T-helper 17 cell (primary cell): ENCODE measurements around the gene CLOCK. TPM values are rescaled to one million over a fixed set of nuclear protein-coding genes. Genes with fewer than 3 reads are reported as not detected.
A peak's percentile ranks its signal among the peaks of the same experiment; 100 is the strongest.

Experiments
- ATAC-seq: fragments of 150-1000 bp; cut with Tn5 transposase; 2 replicates; pipeline ENCODE4 v1.10.0; 2021; ENCODE audit warnings: mild to moderate bottlenecking, moderate library complexity
- DNase-seq, 3 donors: peaks; one replicate each; pipeline versions ENCODE4 v3.0.0 to v3.0.0-alpha.2; 2020 to 2021
- H3K9me3 ChIP-seq: one replicate; pipeline ENCODE4 v1.7.0; 2013; ENCODE audit warnings: low read length, mild to moderate bottlenecking; ENCODE audit not compliant: control insufficient read depth, poor library complexity, severe bottlenecking
- H3K27ac Mint-ChIP-seq: one replicate; pipeline ENCODE4 v1.8.0; 2022; ENCODE audit warnings: mild to moderate bottlenecking, moderate library complexity, mixed read lengths
- H3K27me3 Mint-ChIP-seq: one replicate; pipeline ENCODE4 v1.8.0; 2022; ENCODE audit warnings: mixed read lengths
- H3K36me3 Mint-ChIP-seq: one replicate; pipeline ENCODE4 v1.8.0; 2022; ENCODE audit warnings: low read depth, mixed read lengths
- H3K4me1 Mint-ChIP-seq: one replicate; pipeline ENCODE4 v1.8.0; 2022; ENCODE audit warnings: mild to moderate bottlenecking, mixed read lengths
- H3K4me3 Mint-ChIP-seq: one replicate; pipeline ENCODE4 v1.8.0; 2022; ENCODE audit warnings: mild to moderate bottlenecking, moderate library complexity, mixed read lengths
- total RNA-seq, 4 donors: library from RNA in 2 of 4; stranded (reverse) in 2 of 4; gene quantifications; one replicate each; pipeline ENCODE4 v1.2.3 and lab custom pipeline; 2022 to 2026

Gene CLOCK
- total RNA-seq, 2 donors from 2014 or later, result 11.6 to 15.1 TPM

- peaks cover 6% of the 10 kb centered on the region for H3K9me3 ChIP-seq
- Mint-ChIP-seq H3K27me3 (no peaks in the 10 kb centered on the region), H3K4me1 (peaks cover 5% of the 10 kb centered on the region), H3K36me3 (peaks cover 2% of the 10 kb centered on the region), H3K4me3 (no peak overlapping the region), H3K27ac (no peak overlapping the region)
- ATAC-seq (no peak), DNase-seq (no peak)
These were observed 16.5 kb downstream of the CLOCK start for GRCh38 chr4:55530167-55530566.

- Mint-ChIP-seq H3K36me3 (peaks cover 2% of the 10 kb centered on the region), H3K27ac (no peak overlapping the region), H3K4me1 (peaks cover 5% of the 10 kb centered on the region), H3K27me3 (no peaks in the 10 kb centered on the region), H3K4me3 (no peak overlapping the region)
- ATAC-seq (no peak), DNase-seq (no peak)
- peaks cover 4% of the 10 kb centered on the region for H3K9me3 ChIP-seq
These were observed 18.2 kb downstream of the CLOCK start for GRCh38 chr4:55528491-55528890.

GRCh38 chr4:55524844-55525571, 21.7 kb downstream of the CLOCK start:
- H3K4me1 Mint-ChIP-seq, result peaks cover 16% of the 10 kb centered on the region
- H3K36me3 Mint-ChIP-seq, result peaks cover 3% of the 10 kb centered on the region
- no peaks in the 10 kb centered on the region for H3K9me3 ChIP-seq
- no peak overlapping the region for H3K4me3 Mint-ChIP-seq
- no peak for ATAC-seq
- H3K27me3 Mint-ChIP-seq, result no peaks in the 10 kb centered on the region
- no peak overlapping the region for H3K27ac Mint-ChIP-seq
- DNase-seq, result no peak

- Mint-ChIP-seq H3K4me1 (peaks cover 22% of the 10 kb centered on the region), H3K27ac (no peak overlapping the region), H3K36me3 (peaks cover 8% of the 10 kb centered on the region), H3K4me3 (no peak overlapping the region), H3K27me3 (no peaks in the 10 kb centered on the region)
- no peaks in the 10 kb centered on the region for H3K9me3 ChIP-seq
- ATAC-seq, result no peak
- no peak for DNase-seq
These were observed 28.3 kb downstream of the CLOCK start for GRCh38 chr4:55518442-55518841.

- no peak overlapping the region for H3K27ac Mint-ChIP-seq
- peak overlapping the region; percentile 2 for H3K4me3 Mint-ChIP-seq
- no peaks in the 10 kb centered on the region for H3K9me3 ChIP-seq
- no peaks in the 10 kb centered on the region for H3K27me3 Mint-ChIP-seq
- ATAC-seq, result no peak
- H3K4me1 Mint-ChIP-seq, result peaks cover 21% of the 10 kb centered on the region
- peaks cover 8% of the 10 kb centered on the region for H3K36me3 Mint-ChIP-seq
- DNase-seq, result no peak
These were observed 29.0 kb downstream of the CLOCK start for GRCh38 chr4:55517526-55518229.

- Mint-ChIP-seq H3K27ac (no peak overlapping the region), H3K36me3 (peaks cover 4% of the 10 kb centered on the region), H3K4me1 (peaks cover 28% of the 10 kb centered on the region), H3K4me3 (no peak overlapping the region), H3K27me3 (no peaks in the 10 kb centered on the region)
- no peak for ATAC-seq
- DNase-seq, result no peak
- H3K9me3 ChIP-seq, result no peaks in the 10 kb centered on the region
These were observed 33.7 kb downstream of the CLOCK start for GRCh38 chr4:55512922-55513571.

- Mint-ChIP-seq H3K4me3 (no peak overlapping the region), H3K4me1 (peaks cover 25% of the 10 kb centered on the region), H3K27me3 (no peaks in the 10 kb centered on the region), H3K27ac (no peak overlapping the region), H3K36me3 (peaks cover 2% of the 10 kb centered on the region)
- DNase-seq, result no peak
- ATAC-seq, result no peak
- H3K9me3 ChIP-seq, result no peaks in the 10 kb centered on the region
These were observed 34.6 kb downstream of the CLOCK start for GRCh38 chr4:55512077-55512476.

GRCh38 chr4:55510685-55511084, 36.0 kb downstream of the CLOCK start:
- Mint-ChIP-seq H3K4me3 (no peak overlapping the region), H3K36me3 (peaks cover 5% of the 10 kb centered on the region), H3K4me1 (peaks cover 22% of the 10 kb centered on the region), H3K27ac (no peak overlapping the region), H3K27me3 (no peaks in the 10 kb centered on the region)
- ATAC-seq, result no peak
- H3K9me3 ChIP-seq, result no peaks in the 10 kb centered on the region
- DNase-seq, result no peak

GRCh38 chr4:55509266-55509665, 37.4 kb downstream of the CLOCK start:
- H3K4me3 Mint-ChIP-seq, result no peak overlapping the region
- ATAC-seq, result no peak
- H3K9me3 ChIP-seq, result no peaks in the 10 kb centered on the region
- no peak for DNase-seq
- no peaks in the 10 kb centered on the region for H3K27me3 Mint-ChIP-seq
- peaks cover 3% of the 10 kb centered on the region for H3K36me3 Mint-ChIP-seq
- no peak overlapping the region for H3K27ac Mint-ChIP-seq
- peaks cover 19% of the 10 kb centered on the region for H3K4me1 Mint-ChIP-seq

GRCh38 chr4:55507612-55508011, 39.1 kb downstream of the CLOCK start:
- H3K27me3 Mint-ChIP-seq, result no peaks in the 10 kb centered on the region
- H3K27ac Mint-ChIP-seq, result no peak overlapping the region
- no peak overlapping the region for H3K4me3 Mint-ChIP-seq
- peaks cover 19% of the 10 kb centered on the region for H3K4me1 Mint-ChIP-seq
- H3K36me3 Mint-ChIP-seq, result peaks cover 3% of the 10 kb centered on the region
- no peak for ATAC-seq
- no peak for DNase-seq
- no peaks in the 10 kb centered on the region for H3K9me3 ChIP-seq

GRCh38 chr4:55503169-55503568, 43.5 kb downstream of the CLOCK start:
- Mint-ChIP-seq H3K4me1 (peaks cover 2% of the 10 kb centered on the region), H3K27me3 (no peaks in the 10 kb centered on the region), H3K36me3 (peaks cover 3% of the 10 kb centered on the region), H3K27ac (no peak overlapping the region), H3K4me3 (no peak overlapping the region)
- ATAC-seq (no peak), DNase-seq (no peak)
- H3K9me3 ChIP-seq, result no peaks in the 10 kb centered on the region

- H3K36me3 Mint-ChIP-seq, result peaks cover under 1% of the 10 kb centered on the region
- H3K9me3 ChIP-seq, result no peaks in the 10 kb centered on the region
- ATAC-seq, result no peak
- no peak overlapping the region for H3K4me3 Mint-ChIP-seq
- DNase-seq, result no peak
- H3K27ac Mint-ChIP-seq, result peak overlapping the region; percentile 69
- H3K4me1 Mint-ChIP-seq, result peaks cover 2% of the 10 kb centered on the region
- H3K27me3 Mint-ChIP-seq, result no peaks in the 10 kb centered on the region
These were observed 46.6 kb downstream of the CLOCK start for GRCh38 chr4:55500072-55500471.

- Mint-ChIP-seq H3K4me1 (peaks cover 2% of the 10 kb centered on the region), H3K27ac (no peak overlapping the region), H3K4me3 (no peak overlapping the region)
These were observed 47.2 kb downstream of the CLOCK start for GRCh38 chr4:55499495-55499894.

More at GRCh38 chr4:55499495-55499894, 47.2 kb downstream of the CLOCK start:
- no peak for DNase-seq
- peaks cover 3% of the 10 kb centered on the region for H3K36me3 Mint-ChIP-seq
- H3K27me3 Mint-ChIP-seq, result no peaks in the 10 kb centered on the region
- ATAC-seq, result no peak
- no peaks in the 10 kb centered on the region for H3K9me3 ChIP-seq
